Left forelimb (tissue), 1 donor: ENCODE data around the gene ABCC12.

ENCODE experiments used
- DNase-seq: peaks from one replicate; pipeline ENCODE4 v3.0.0-alpha.2; 2018; ENCODE audit warnings: low spot score

Gene ABCC12

DNA sequence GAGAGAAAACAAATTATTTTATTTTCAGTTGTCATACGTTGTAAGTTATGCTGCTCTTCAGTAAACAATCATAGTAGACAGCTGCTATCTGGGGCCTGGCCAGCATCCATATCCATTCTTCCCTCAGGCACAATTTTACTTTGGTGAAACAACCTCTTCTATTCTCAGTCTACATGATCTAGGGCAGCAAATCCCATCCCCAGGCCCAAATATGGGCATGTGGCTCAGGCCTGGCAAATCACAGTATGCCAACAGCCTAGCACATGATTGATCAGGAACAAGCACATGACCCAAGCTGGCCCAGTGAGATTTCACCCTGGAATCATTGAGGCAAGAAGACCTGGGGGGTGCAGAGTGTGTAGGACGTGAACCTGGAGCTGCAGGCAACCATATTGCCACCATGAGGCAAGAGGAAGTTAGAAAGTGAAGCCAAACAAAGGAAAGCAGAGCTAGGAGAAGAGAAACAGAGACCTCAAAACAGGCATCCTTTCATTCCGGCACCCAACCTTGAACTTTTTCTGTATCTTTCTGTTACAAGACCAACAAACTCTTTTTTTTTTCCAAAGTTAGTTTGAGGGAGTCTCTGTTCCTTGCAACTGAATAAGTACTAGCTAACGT is 10.3 kb upstream of the ABCC12 start:
- DNase-seq: no peak

DNA sequence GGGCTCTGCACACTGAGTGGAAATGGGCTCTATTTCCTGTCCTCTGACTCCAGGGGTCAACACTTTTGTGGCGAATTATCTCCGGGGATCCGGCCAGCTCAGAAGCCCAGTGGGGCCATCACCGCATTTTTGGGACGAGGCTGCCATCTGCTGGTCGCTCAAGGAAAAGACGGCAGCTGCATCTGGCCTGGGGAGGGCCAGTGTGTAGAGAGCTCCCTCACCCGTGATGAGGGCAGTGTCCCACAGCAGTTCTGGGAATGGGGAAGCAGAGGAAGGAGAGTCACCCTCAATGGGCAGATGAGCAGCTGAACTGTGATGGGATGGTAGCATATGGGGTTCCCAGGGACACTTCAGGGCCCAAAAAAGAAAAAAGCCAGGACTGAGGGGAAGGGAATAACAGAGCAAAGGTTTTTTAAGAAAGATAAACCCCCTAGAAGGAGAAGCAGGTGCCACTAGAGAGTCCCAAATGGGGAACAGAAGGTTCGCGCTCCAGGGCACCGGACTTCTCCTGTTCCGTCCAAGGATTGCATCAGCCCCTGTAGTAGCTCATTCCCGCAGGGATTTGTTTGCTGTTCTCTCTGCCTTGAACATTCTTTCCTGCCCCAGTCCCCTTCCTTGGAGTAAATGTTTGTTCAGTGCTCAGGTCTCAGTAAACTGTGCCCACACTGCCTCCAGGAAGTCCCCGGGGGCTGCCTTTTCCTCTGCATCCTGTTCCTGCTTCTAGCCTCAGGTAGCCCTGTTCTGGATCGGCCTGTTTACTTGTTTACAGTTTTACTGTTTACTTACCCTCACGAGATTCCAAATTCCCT is 9.3 kb upstream of the ABCC12 start:
- DNase-seq: peak; percentile 81

DNA sequence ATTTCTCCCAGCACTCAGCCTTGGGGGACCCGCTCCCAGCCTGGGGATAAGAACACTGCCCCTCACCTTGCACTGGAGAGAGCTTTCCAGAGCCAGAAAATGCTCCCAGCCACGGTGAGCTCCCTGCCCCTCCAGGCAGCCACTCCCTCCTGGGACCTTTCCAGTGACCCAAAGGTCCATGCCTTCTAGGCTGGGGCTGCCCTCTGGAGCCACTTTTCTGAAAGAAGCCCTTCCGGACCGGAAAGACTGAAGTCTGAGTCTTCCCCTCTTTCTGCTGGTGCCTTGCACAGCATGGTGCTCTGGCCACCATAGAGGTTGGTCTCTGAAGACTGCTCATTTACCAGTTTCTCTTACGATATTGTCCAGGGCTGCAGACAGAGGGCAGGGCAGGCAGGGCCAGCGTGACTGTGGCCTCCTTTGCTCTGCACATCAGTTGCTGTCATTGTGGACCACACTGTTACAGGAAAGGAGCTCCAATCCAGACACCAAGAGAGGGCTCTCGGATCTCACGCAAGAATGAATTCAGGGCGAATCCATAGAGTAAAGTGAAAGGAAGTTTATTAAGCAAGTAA is 7.1 kb upstream of the ABCC12 start:
- no peak for DNase-seq

DNA sequence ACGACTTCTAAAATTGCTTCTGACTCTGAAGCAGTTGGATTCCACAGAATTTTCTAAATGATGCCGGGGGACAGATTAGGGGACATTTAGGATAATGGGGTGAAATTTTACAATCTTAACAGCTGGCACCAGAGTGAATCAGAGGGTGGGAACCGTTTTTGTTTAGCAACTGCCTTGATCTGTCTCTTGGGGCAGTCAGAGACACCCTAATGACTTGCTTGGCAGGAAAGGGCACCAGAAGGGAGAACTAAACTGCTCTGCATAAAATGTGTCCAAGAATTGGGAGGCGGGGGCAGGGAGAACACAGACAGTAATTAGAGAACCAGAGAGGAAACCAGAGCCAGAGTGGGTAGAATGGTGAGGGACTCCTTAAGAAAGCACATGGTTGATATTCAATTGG is 6.1 kb upstream of the ABCC12 start:
- DNase-seq: no peak

GRCh38 chr16:48160575-48160974 is 4.8 kb upstream of the ABCC12 start:
- DNase-seq: no peak

GRCh38 chr16:48158296-48158695 is 2.5 kb upstream of the ABCC12 start:
- DNase-seq: no peak

GRCh38 chr16:48157794-48158193 is 2.0 kb upstream of the ABCC12 start:
- no peak for DNase-seq

GRCh38 chr16:48157302-48157701 is 1.5 kb upstream of the ABCC12 start:
- DNase-seq: no peak

DNA sequence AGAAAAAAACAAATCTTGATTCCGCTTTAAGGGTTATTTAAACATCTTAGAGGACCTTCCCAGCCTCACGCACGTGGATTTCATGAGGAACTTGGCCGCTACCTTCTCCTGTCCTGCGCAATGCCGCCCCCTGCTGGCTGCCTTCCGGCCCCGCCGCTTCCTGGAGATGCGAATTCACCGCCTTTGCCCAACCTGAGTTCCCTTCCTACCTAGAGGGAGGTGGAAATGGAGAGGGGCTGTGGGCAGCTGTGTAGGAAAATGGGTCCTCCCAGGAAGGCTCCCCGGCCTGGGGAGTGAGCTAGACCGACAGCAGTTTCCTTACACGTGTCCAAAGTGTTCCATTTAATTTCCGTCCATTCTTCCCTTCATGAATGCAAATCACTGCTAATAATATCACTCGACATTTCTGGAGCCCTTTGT is 1.0 kb upstream of the ABCC12 start:
- peak; percentile 87 for DNase-seq

DNA sequence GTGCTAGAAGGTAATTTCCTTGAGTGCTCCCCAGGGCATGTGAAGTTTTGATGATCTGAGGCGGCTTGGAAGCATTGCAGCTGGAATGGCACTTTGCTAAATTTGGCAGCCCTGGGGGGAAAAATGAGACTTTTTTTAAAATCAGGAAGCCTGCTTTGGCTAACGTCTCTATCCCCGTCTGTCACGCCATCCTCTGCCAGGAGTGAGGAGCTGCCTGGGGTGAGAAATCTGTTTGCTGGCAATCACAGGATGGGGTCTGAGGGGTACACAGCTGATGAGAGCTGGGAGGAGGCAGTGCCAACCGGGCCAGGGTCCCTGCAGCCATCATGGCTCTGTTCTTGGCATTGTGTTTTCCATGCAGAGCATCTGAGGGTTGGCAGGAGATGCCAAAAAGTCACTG is 2.0 kb downstream of the ABCC12 start:
- DNase-seq: no peak

- no peak for DNase-seq
Observed at GRCh38 chr16:48152226-48152625, 3.6 kb downstream of the ABCC12 start.

DNA sequence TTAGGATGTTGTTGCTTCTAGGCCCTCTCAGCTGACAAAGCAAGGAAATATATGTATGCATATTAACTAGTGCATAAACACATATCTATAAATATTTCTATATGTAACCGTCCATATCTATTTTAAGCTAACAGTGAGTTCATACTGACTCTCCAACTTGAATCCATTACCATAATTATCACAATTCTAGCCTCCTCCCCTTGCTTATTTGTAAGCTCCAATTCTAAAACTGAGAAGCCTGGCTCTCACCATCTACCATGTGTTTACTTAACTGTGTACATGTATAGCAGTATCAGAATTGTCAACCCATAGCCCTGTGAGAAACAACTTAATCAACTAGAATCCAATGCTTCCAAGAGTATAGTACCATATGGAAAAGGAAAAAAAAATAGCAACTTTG is 5.1 kb downstream of the ABCC12 start:
- DNase-seq: no peak

DNA sequence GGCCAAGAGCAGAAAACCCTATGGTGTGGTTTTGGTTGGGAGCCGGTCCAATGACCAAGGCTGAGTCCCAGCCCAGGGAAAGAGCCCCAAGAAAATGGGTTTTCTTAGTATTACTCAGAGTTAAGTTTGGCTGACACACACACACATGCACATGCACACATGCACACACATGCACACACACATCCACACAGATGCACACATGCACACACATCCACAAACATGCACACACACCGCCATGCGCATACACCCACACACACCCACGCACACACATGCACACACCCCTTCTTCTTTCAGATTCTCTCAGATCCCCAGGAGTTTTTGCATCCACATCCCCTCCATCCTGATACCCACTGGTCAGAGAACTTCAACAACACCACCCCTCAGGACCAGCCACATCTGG is 9.1 kb downstream of the ABCC12 start:
- no peak for DNase-seq

DNA sequence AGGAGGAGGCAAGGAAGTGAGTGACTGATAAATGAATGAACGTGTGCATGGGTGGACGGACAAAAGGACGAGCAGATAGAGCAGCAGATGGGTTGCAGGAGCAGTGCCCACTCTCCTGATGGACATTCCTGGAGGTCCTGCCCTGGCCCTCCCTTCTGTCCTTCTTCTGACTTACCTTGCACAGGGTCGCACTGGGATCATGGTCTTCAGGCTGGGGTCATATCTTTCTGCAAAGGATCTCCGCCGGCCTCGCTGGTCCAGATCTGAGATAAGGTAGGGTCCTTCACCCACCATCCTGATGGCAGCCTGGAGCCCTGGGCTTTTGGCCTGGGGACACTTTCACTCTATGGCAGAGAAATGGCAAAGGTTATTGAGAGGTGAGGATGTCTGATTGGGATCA is 9.7 kb downstream of the ABCC12 start:
- no peak for DNase-seq

- DNase-seq: no peak
Observed at GRCh38 chr16:48143812-48144368, 11.9 kb downstream of the ABCC12 start.

GRCh38 chr16:48140821-48141220 is 15.0 kb downstream of the ABCC12 start:
- DNase-seq: no peak

DNA sequence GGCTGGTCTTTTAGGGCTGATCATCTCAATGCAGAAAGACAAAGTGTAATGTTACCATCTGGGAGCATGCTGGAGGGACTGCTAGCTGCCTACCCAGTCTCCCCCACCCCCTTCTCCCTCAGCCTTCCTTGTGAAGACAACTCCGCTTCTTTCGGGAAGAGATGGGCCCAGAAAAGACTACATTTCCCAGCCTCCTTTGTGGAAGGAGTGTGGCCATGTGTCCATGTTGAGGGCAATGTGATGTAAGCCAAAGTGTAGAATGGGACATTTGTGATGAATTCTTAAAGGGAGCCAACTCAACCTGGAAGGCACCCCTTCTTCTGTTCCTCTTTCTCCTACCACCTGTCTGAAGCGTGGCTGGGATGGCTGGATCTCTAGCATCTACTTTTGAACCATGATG is 16.3 kb downstream of the ABCC12 start:
- DNase-seq: no peak

DNA sequence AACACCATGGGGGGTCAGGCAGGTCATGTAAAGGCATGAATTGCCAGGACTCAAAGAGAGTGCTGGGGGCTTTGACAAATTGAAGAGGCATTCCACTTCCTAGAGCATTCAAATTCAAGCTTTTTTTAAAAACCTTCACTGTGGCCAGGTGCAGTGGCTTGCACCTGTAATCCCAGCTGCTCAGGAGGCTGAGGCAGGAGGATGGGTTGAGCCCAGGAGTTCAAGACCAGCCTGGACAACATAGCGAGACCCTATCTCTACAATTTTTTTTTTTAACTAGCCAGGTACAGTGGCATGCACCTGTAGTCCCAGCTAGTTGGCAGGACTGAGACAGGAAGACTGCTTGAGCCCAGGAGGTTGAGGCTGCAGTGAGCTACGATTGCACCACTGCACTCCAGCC is 17.2 kb downstream of the ABCC12 start:
- no peak for DNase-seq

- DNase-seq: no peak
Observed at GRCh38 chr16:48137822-48138221, 18.0 kb downstream of the ABCC12 start.

DNA sequence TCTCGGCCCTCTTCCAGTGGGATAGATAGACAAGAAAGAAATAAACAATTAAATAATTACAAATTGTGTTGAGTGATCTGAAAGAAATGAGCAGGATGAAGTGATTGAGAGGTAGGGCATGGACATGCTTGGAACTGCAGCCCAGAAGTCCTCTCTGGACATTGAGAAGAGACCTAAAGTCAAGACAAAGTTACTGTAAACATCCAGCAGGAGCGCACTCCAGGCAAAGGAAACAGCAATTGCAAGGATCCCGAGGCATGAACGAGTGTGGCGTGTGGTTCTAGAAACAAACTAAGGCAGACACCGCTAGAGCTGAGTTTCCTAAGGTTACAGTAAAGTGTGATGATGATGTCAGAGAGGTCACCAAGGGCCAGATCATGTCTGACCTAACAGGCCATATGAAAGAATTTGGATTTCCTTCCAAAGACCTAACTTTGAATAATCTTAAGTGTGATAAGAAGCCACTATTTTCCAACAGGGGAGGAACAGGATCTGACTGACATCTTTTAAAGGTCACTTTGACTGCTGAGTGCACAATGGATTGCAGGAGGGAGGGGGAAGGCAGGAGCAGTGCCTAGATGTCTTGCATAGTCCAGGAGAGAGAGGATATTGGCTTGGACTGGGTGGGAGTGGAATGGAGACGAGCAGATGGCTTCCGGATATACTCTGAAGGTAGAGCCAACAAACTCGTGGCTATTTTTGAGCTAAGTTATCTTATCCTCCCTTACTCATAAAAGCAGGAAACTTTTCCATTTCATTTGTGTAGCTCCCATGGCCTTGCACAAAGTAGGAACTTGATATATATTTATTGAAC is 19.0 kb downstream of the ABCC12 start:
- DNase-seq: peak; percentile 14

DNA sequence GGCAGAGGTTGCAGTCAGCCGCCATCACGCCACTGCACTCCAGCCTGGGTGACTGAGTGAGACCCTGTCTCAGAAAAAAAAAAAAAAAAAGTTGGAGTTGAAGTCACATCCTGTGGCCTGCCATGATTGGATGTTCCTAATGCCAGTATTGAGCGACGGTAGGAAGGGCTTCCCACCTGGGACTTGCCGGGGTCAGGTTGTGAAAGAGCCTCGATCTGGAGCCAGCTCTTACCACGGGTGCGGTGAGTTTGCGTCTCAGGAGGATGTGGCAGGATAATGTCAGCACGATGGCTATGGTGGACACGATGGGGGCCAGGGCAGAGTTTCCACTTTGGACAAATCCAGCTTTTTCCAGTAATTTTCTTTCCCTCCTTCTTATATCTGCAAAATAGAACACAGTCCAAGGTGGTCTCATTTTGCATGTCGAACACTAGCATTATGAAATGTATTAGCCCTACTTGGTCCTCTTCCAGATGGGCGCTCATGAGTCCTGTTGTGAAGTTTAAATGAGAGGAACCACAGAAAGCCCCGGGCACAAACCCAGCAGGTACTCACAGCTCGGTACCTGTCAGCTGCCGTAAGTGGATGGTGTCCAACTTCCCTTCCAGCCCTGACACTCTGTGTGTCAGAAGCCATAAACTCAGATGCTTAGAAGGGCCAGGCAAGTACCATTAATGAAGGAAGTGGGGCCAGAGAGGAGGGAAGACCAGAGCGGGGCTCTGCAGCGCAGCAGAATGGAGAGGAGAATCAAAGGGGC is 22.2 kb downstream of the ABCC12 start:
- DNase-seq: peak; percentile 22

DNA sequence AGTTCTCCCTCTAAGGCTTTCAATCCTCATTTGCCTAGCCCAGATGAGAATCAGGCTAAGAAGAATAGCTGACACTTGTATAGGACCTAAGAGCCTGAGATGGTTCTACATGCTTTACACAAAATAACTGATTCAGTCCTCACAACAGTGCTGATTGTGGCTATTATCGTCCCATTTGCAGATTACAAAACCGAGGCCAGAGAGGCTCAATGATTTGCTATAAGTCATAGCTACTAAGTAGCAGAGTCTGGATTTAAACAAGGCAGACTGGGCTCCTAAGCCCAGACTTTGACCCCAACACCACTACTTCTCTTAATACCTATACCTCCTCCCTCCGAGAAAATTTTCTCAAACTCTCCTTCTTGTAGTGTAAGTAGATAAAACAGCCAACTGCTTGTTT is 23.1 kb downstream of the ABCC12 start:
- peak; percentile 6 for DNase-seq
